22Rv1 (cell line): Measurements from ENCODE around the gene DNAJC9.

Source experiments
- CTCF ChIP-seq: fragments of 450-650 bp; IDR thresholded peaks from 2 replicates; pipeline ENCODE4 v1.5.1; 2017; ENCODE audit warnings: mild to moderate bottlenecking
- ZFX ChIP-seq: fragments of 450-650 bp; IDR thresholded peaks from 2 replicates; pipeline ENCODE4 v1.6.1; 2017; ENCODE audit warnings: antibody characterized with exemption, borderline replicate concordance

GRCh38 chr10:73252445-73253224 lies 5.6 kb upstream of the DNAJC9 start, which contains the start of gene MRPS16:
- TF ChIP-seq CTCF (0 out of 2 replicates have a peak, but pooled peaks have one; percentile 3), ZFX (no peak)
